ENCODE measurements around the gene MUC13.

The MUC13 gene

DNA sequence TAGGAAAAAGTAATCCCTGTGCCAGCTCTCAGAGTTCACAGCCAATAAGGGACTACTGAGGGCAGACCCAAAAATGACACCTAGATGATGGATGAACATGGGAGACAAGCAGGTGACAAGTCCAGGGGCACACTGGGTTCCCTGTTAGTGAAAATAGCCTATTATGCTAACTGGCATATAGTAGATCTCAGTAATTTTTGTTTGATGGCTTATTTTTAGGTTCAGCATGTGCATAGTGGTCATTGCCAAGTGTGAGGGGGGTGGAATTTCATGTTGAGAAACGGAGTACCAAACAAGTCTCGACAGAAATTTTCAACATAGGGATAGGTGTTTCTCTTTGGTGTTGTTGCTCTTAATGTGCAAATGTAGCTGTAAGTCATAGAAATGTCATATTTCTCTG, 41.0 kb downstream of the MUC13 start:
- DNase-seq = no peak

DNA sequence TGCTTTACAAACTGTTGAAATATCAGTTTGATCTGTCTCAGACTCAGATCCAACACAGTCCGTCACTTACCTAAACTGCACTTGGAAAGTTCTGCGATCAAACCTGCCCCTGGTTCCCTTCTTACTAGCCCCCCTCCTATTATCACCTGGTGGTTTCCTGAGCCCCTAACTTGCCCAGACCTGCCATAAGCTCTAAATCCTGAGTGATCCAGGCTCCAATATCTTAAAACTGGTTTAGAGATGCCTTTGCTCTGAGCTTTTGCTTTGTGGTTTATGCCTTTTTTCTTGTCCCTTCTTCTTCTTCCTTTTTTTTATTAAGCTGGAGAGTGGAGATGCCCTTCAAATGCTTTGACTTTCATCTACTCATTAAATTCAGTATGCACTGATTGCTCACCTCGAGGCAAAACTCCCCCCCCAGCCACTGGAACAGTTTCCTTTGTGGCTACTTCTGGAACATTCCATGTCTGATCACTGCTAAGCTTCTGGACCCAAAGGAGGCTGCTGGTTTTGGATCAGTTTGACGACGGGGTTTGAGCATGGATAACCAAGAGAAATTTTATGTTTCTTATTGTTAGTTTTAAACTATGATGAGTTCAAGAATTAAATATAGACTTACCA, 43.9 kb downstream of the MUC13 start:
- DNase-seq = no peak

DNA sequence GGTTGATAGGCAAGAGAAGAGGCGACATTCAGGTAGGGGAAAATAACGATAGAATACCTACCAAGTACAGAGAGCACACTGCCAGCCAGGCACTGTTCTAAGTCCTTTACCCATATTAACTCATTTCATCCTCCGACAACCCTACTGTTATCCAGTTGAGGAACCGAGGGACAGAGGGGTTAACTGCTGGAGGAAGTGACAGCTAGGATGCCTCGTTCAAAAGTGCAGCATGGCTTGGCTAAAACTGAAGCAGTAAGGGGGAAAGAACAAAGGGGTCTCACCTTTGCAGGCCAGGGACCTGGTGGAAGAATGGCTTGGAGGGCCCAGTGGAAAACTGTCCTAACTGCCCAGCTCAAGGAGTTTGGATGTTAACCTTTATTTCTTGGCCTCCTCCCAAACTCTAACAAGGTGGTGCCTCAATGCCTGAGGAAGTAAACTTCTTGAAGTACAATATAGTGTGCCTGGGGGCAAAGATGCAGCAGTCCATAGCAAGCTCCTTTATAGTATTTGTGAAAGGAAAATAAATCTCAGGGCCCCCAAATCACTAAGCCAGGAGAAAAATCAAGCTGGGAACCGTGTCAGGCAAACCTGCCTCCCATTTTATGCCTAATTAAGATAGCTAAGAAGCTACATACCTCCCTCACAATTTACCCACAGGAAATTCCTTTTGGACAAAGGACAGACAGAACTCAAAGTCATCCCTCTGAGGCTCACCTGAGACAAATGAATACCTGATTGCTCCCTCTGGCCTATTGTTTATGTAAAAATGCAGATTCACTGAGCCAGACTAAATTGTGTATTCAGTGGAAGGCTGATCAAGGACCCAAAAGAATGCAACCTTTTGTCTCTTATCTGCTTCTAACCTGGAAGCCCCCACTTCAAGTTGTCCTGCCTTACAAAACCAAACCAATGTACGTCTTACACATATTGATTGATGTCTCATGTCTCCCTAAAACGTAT, 45.8 kb downstream of the MUC13 start:
- DNase-seq = no peak

DNA sequence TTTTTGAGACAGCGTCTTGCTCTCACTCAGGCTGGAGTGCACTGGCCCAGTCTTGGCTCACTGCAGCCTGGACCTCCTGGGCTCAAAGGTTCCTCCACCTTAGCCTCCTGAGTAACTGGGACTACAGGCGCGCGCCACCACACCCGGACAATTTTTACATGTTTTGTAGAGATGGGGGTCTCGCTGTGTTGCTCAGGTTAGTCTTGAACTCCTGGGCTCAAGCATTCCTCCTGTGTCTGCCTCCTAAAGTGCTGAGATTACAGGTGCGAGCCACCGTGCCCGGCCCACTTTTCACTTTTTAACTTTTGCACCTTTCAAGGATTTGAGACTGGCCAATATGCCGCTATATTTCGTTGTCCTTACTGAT, 46.6 kb downstream of the MUC13 start:
- no peak for DNase-seq

DNA sequence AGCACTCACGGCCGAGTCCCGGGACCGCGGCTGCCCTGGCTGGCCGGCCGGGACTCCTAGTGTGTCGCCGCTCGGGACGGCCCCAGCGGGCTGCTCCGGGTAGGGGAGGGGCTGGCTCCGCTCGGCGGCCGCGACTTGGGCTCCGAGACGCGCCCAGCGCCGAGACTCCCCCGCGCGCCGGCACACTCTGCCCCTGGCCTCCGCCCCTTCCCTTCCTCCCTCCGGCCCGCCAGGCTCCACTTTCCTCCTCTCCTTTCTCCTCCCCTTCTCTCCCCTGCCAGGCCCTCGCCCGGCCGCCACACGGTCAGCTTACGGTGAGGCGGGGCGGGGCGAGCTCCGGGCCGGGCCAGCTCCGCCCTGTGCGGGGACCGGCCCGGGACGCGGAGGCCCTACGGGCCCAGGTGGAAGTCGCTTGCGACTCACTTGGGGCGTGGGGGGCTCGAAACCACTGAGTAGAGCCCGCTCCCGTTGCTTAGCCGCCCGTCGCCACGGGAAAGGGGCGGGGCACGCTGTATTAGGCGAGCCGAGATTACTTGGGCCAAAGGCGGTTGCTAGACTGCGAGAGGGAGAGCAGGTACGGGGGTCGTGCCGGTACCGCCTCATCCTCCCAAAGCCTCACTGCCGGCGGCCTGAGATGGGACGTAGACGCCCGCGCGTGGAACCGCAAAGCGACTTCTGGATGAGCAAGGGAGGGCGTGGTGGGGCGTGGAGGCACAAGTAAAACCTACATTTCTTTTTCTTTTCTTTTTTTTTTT, 47.2 kb downstream of the MUC13 start, which contains the start of gene ITGB5:
Gene ITGB5, minus strand, starts transcription at position 189 of the 755 bp plus-strand sequence. CDS start 365 bp downstream, outside the sequence.
- no peak for DNase-seq

DNA sequence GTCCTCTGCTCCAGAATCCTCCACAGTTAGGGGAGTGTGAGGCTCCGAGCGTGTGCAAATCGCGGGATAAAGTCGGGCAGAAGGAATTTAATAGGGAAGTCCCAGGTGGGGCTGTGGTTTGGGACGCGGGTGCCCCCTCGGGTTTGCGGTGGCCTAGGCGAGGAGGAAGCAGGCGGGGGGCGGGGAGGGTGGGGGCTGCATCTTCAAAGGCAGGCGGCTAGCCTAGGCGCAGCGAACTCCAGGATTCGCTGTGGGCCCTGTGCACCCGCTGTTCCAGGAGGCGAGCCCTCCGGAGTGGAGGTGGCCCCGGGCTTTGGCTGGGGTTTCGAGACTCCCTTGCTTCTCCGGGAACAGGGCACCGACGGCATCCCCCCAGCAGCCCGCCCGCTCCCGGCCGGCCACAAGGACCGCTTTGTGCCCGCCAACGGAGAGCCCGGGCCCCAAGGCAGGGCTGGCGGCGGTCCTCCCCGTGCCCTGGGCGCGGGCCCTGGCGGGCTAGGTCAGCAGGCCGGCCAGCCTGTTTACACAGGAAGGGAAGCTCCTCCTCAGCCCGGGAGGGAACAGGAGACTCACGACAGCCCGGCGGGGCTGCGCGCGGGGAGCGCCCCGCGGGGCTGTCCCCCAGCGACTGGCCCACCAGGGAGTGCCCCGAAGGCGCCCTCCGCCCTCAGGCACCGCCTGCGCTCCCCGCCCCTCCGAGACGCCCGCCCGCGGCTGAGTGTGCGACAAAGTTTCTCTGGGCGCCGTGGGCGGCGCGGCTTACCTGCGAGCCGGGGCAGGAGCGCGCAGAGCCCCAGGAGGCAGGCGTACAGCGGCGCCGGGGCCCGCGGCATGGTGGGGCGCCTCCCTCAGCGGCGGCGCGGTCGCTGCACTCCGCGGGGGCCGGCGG, 48.1 kb downstream of the MUC13 start:
- no peak for DNase-seq

DNA sequence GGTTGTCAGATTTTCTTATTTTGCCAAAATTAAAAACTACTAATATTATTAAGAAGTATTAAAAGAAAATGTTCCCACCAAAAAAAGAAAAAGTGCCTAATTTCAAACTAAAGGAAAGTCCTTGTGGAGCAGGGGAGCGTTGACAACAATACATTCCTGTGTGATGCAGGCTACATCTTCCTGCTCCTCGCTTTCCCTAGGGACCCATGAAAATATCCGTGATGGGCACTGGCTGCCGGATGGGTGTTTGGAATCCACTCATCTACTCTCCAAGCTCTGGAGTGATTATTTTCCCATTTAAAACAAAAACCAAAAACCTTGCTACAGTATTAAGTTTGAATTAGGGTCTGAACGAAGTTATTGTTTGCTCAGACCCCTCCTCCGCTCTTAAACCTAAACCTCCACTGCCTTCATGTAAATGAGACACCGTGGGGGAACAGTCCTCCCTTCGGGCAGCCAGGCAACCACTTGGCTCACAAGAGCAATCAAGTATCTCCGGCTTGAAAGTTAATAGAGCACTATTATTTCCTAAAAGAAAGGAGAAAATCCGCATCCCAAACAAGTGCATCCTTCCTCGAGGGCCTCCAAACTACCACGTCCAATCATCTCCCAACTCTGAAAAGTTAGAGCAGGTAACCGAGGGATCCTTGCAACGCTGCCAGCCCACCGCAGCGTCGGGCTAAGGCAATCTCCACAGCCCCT, 48.9 kb downstream of the MUC13 start:
- DNase-seq = no peak

DNA sequence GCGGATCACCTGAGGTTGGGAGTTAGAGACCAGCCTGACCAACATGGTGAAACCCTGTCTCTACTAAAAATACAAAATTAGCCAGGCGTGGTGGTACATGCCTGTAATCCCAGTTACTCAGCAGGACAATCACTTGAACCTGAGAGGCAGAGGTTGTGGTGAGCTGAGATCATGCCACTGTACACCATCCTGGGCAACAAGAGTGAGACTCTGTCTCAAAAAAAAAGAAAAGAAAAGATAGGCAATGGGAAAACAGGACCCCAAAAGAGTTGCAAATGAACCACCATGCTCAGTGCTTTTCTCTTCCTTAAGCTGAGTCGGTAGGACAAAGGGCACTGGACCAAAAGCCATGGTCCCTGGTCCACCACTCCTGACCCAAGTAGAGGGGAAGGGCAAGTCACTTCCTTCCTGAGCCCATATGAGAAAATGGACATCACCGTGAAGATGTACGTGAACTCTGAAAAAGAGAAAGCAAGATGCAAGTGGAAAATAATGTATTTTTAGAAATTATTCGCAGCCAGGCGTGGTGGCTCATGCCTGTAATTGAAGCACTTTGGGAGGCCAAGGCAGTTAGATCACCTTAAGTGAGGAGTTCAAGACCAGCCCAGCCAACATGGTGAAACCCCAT, 50.0 kb downstream of the MUC13 start:
- DNase-seq = no peak

DNA sequence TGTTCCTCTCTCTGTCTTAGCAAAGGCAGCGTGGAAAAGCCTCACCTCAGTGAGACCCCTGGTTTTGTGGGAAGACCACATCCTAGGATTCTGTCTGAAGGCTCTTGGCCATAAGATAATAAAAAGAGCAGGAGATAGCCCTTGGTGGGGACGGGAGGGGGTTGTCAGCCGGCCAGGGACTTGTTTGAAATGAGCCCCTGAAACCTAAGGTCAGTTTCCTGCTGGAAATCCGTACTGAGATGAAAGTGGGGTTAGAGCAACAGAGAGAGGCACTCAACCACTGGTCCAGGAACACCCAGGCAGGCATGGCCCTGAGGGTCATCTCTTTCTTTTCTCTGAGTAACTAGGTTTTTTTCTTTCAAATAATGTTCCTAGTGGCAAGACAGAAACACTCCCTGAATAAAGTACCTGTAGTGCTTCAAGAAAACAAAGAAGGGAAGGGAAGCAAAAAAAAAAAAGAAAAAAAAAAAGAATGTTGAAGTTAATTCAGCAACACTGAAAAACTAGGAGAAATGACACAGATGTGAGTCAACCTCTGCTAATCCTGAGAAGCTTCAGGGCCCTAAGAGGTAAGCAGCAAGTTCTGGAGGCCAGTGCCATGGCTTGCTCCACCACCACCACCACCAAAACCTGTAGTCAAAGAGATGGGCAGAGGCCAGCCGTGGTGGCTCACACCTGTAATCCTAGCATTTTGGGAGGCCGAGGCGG, 50.6 kb downstream of the MUC13 start:
- no peak for DNase-seq

DNA sequence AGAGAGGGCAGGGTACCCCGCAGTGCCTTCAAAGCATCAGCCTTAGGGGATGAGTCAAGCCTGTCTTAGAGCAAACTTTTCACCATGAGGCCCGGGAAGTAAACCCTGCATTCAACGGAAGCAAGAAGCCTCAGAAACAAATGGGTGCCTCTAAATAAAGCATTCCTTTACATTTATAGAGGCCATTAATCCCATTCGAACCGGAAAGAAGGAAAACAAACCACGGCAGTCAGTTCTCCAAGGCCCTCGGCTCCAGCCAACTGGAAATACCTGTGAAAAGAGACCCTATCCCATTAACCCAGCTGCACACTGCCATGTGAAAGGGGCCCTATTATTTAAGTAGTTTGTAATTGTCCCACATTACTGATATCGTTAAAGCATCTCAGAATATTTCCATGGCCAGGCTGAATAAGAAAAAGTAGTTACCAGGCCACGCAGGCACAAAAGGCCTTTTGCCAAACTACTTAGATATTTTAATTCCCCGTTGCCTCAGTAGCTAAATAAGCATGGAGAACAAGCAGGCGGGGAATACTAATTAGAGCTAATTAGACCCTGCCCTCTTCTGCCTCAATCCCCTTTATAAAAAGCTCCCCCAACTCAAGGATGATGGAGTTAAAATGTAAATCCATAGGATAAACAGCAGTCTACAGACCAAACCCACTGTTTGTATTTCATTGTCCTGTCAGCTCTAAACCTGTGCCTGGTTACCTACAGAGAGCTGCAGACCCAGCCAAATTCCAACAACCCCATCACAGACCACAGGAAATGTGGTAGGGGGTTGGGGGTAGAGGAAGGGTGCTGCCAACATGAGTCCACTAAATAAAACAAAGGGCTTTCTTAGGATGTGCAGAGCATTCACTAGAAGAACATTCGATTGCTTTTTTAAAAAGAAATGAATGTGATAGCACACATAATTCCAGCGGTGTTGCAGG, 51.5 kb downstream of the MUC13 start:
- no peak for DNase-seq

DNA sequence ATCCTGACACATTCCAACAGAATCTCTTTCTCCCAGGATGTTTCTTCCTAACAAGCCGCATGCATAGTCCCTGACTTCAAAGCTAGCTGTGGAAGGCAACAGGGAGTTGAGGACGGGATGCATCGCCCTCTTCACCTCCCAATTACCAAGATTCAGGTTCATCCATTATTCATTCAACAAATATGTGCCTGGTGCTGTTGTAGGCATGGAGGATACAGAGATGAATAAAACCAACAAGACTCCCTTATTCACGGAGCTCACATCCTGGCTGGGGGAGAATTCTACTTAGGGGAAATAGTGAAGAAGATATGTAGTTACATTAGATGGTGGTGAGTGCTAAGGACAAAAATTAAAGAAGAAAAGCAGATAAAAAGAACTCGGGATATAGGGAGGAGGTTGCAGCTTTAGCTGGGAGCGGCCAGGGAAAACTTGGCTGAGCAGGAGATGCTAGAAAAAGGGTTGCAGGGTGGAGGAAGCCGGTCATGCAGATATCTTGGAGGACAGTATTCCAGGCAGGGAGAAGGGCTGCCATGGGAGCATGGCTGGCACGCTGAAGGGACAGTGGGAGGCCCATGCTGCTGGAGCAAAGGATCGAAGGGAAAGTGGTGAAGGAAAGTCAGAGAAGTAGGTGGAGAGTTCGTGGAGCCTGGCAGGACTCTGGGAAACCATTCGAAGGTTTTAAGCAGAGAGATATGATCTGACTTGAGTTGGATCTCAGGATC, 52.4 kb downstream of the MUC13 start:
- no peak for DNase-seq

DNA sequence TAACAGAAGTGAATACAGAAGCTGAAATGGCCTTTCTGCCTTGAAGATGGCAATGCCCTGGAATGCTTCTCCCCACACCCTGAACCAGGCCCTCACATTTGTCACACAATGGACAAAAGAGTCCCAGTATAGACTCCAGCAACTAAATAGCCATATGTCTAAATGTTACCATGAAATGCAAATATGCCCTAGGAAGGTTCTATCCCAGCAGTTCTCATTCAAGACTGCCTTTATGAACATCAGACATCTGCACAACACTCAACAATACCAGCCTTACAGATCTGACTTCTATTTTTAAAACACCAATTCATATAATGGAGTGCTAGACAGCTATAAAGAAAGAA, 55.2 kb downstream of the MUC13 start:
- no peak for DNase-seq

DNA sequence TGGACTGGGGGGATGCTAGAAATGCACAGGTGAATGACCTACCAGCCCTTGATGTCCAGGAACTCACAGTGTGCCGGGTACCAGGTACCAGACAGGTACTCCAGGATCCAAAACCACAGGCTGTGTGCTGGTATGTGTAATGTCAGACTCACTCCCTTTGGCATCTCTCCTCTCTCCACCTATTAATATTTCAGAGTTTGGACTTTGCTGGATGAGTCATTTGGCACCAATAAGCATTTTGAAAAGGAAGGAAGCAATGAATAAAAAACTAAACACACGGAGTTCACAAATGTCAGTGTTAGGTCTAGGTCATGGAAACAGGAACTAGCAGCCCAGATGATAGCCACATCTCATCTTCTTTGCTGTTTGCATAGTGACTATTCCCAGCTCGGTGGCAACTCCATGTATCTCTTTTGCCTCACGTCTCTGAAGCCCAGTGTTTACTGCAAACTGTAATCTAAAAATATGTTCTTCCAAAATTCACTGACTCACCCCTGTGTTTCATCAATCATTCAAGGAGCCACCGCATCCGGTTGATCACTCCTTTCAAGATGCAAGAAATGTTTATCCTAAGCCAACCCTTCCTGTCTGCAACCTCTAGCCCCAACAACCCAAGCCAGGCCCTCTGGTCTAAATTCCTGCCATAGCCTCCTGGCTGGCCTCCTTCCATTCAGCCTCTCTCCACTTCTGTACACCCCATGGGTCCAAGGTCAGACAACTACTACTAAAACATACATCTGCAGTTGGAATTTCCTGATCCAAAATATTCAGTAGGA, 55.8 kb downstream of the MUC13 start:
- DNase-seq = peak; percentile 58

DNA sequence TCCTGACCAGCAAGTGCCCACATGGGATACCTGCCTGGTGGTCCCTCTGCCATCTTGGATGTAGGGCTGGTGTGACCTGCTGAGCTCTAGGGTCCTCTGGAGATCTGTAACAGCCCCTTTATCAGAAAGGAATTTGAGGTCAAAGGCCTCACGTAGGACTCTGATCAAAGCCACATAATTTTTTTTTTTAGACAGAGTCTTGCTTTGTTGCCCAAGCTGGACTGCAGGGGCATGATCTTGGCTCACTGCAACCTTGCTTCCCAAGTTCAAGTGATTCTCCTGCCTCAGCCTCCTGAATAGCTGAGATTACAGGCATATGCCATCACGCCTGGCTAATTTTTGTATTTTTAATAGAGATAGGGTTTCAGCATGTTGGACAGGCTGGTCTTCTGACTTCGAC, 56.9 kb downstream of the MUC13 start:
- DNase-seq = no peak

DNA sequence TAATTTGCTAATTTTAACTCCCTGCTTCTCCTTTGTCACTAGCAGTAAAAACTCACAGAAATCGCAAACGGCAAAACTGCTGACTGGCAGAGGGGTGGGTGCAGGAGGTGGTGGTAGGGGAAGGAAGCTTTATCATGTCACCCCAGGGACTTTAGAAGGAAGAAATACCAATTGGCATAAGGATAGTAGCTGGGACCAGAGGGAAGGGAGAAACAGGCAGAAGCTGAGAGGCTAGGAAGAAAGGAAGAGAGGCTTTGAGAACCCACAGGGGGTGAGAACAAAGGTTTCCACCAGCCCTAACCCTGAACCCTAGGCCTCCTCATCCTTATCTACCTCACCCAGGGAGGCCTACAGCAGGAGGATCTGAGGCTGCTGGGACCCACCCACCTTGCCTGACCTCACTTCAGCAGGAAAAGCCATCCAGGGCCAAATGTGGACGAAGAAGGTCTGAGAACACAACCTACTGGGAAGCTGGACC, 58.1 kb downstream of the MUC13 start:
- DNase-seq = peak; percentile 85

DNA sequence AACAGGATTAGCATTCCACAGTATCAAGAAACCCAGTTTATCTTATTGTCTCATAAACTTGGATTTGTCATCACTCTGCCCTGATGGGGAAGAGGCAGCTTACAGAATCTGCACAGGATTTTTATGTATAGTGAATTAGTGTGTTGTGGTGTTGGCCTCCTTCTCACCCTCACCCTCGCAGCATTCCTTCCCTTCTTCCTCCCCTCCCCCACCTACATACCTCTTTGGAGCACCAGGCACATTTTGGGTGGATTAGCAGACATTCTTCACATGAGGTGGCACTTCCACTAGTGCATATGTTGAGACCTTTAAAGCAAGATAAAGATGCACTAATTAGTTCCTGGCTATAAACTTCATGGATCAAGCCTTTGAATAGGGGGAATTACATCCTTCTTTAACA, 61.3 kb downstream of the MUC13 start:
- DNase-seq = no peak

DNA sequence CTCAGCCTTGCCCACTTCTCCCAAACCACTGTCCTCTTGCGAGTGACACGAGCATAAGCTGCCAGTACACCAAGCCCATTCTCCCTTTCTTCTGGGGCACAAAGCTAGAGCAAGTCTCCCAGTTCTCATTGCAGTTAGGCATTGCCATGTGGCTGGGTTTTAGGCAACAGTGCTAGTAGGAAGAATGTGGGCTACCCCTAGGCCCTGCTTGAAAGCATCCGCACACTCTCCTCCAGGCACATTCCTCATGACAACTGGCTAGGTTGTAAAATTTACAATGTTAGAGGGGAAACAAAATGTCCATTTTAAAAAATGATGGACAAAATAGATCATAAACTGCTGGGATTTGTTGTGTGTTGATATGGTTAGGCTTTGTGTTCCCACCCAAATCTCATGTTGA, 67.0 kb downstream of the MUC13 start:
- DNase-seq = no peak

DNA sequence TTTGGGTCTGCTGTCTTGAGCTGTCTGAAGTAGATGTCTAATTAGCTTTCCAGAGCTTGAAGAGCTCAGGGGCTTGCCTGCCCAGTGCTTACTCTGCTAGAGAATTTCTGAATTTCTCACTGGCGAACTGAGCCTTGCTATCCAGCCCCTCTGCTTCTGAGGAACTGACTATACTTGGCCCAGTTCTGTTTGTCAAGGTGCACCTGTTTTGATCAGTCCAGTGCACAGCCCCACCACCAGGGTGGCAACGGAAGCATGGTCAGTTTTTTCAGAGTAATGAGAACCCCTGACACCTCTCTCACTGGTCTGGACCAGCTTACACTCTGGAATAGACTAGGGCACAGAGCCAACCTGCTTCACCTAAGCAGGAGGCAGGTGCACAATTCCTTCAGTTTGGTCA, 72.5 kb downstream of the MUC13 start:
- DNase-seq = no peak

All from hematopoietic multipotent progenitor cell treated with erythropoietin and hydrocortisone succinate and interleukin-3 and kit ligand, for 8 days (in vitro differentiated cells).